ENCODE results near the gene POM121L2.

Gene POM121L2

DNA sequence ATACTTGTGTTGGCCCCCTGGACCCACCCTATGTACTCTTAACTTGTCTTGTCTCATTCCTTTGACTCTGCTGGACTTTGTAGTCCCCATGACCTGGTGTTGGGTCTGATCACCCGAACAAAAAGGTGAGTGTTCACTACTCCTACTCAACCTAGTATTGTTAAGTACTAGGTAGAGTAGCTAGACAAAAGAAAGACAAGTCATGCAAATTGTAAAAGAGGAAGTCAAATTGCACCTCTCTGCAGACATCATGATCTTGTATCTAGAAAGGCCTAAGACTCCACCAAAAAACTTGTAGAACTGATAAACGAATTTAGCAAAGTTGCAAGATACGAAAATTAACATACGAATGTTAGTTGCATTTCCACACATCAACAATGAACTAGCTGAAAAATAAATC is 40.8 kb upstream of the POM121L2 start:
- no peak overlapping the region for H2AFZ ChIP-seq (ENCODE audit: low read length)
- H3K4me2 ChIP-seq (ENCODE audit: low read length), result no peak overlapping the region
- no peak overlapping the region for H3K4me3 ChIP-seq (ENCODE audit: low read depth, low read length, poor library complexity, severe bottlenecking)
- H4K20me1 ChIP-seq (ENCODE audit: insufficient read depth, low read length), result no peaks in the 10 kb centered on the region
- H3K9ac ChIP-seq (ENCODE audit: low read length), result no peak overlapping the region
- H3K27ac ChIP-seq (ENCODE audit: low read depth, low read length, poor library complexity, severe bottlenecking), result no peak overlapping the region
- no peaks in the 10 kb centered on the region for H3K9me2 ChIP-seq (ENCODE audit: low read depth, low read length)
- no peaks in the 10 kb centered on the region for H3K79me2 ChIP-seq (ENCODE audit: insufficient read depth, low read length)
- peaks cover 6% of the 10 kb centered on the region; the same call in 1 of the 2 replicates for H3K9me3 ChIP-seq (ENCODE audit: low read length)
- no peaks in the 10 kb centered on the region for H3F3A ChIP-seq (ENCODE audit: insufficient read depth, low read length)
- no peaks in the 10 kb centered on the region for H3K36me3 ChIP-seq (ENCODE audit: insufficient read depth, low read length)
- H3K4me1 ChIP-seq (ENCODE audit: insufficient read depth, low read length, severe bottlenecking), result no peaks in the 10 kb centered on the region
- TF ChIP-seq, protein P1, sequence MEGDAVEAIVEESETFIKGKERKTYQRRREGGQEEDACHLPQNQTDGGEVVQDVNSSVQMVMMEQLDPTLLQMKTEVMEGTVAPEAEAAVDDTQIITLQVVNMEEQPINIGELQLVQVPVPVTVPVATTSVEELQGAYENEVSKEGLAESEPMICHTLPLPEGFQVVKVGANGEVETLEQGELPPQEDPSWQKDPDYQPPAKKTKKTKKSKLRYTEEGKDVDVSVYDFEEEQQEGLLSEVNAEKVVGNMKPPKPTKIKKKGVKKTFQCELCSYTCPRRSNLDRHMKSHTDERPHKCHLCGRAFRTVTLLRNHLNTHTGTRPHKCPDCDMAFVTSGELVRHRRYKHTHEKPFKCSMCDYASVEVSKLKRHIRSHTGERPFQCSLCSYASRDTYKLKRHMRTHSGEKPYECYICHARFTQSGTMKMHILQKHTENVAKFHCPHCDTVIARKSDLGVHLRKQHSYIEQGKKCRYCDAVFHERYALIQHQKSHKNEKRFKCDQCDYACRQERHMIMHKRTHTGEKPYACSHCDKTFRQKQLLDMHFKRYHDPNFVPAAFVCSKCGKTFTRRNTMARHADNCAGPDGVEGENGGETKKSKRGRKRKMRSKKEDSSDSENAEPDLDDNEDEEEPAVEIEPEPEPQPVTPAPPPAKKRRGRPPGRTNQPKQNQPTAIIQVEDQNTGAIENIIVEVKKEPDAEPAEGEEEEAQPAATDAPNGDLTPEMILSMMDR (IDR thresholded peaks at IDR 0.05; ENCODE audit: low read length), result no peak
- TF ChIP-seq EZH2 (IDR thresholded peaks at IDR 0.05; ENCODE audit: borderline replicate concordance, low read length), result no peak
- no peaks in the 10 kb centered on the region for H3K27me3 ChIP-seq (ENCODE audit: insufficient read depth, low read length)

DNA sequence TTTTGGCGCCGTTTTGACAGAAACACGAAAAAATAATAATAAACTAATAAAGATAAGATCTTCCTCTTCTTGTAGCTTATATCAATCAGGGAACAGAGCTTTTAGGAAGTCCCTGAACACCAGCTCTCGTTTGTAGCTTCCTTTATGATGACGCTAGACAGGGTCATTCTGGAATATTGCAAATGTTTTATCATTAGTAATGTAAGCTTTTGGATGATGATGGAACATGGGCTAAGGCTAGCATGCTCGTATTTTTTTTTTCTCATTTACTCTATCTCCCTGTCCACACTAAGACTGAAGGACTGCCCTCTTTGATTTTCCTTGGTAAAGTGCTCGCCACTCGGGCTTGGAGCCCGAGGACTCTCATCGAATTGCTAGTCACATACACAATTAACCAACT is 22.1 kb upstream of the POM121L2 start:
- no peaks in the 10 kb centered on the region for H4K20me1 ChIP-seq (ENCODE audit: insufficient read depth, low read length)
- no peak overlapping the region for H3K9ac ChIP-seq (ENCODE audit: low read length)
- H2AFZ ChIP-seq (ENCODE audit: low read length), result no peak overlapping the region

DNA sequence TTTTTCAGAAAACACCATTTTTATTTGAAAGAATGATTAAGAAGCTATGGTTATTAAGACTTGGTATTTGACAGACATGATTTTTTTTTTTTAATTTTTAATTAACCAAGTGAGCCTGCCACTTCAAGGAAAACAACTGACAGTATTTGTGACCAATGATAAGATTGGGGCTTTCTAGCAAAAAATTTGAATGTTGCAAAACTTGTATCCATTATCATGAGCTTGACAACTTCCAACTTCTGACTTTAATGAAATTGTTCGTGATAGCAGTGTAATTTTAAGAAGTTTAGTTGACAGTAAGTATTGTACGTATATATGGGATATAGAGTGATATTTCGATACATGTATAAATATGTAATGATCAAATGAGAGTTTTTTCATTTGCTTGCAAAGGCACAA is 21.6 kb upstream of the POM121L2 start:
- no peaks in the 10 kb centered on the region for H3K79me2 ChIP-seq (ENCODE audit: insufficient read depth, low read length)
- H3K4me2 ChIP-seq (ENCODE audit: low read length), result peak overlapping the region; percentile 70
- H3K27me3 ChIP-seq (ENCODE audit: insufficient read depth, low read length), result no peaks in the 10 kb centered on the region
- H3K9ac ChIP-seq (ENCODE audit: low read length), result no peak overlapping the region; the same call in 1 of the 2 replicates
- H3K9me2 ChIP-seq (ENCODE audit: low read depth, low read length), result no peaks in the 10 kb centered on the region
- no peaks in the 10 kb centered on the region for H4K20me1 ChIP-seq (ENCODE audit: insufficient read depth, low read length)
- no peaks in the 10 kb centered on the region; the same call in 1 of the 2 replicates for H3K36me3 ChIP-seq (ENCODE audit: insufficient read depth, low read length)
- H3F3A ChIP-seq (ENCODE audit: insufficient read depth, low read length), result no peaks in the 10 kb centered on the region
- no peaks in the 10 kb centered on the region for H3K9me3 ChIP-seq (ENCODE audit: low read length)
- peak overlapping the region; percentile 65 for H3K4me3 ChIP-seq (ENCODE audit: low read depth, low read length, poor library complexity, severe bottlenecking)
- no peak for TF ChIP-seq EZH2 (IDR thresholded peaks at IDR 0.05; ENCODE audit: borderline replicate concordance, low read length)
- TF ChIP-seq, protein P1 (IDR thresholded peaks at IDR 0.05; ENCODE audit: low read length), result no peak
- peaks cover 7% of the 10 kb centered on the region for H3K4me1 ChIP-seq (ENCODE audit: insufficient read depth, low read length, severe bottlenecking)
- no peak overlapping the region for H3K27ac ChIP-seq (ENCODE audit: low read depth, low read length, poor library complexity, severe bottlenecking)
- no peak overlapping the region for H2AFZ ChIP-seq (ENCODE audit: low read length)

More for the DNA sequence above, 22.1 kb upstream of the POM121L2 start:
- H3K9me2 ChIP-seq (ENCODE audit: low read depth, low read length), result no peaks in the 10 kb centered on the region
- no peaks in the 10 kb centered on the region for H3K9me3 ChIP-seq (ENCODE audit: low read length)
- no peaks in the 10 kb centered on the region for H3K27me3 ChIP-seq (ENCODE audit: insufficient read depth, low read length)
- H3K4me1 ChIP-seq (ENCODE audit: insufficient read depth, low read length, severe bottlenecking), result peaks cover 7% of the 10 kb centered on the region
- H3F3A ChIP-seq (ENCODE audit: insufficient read depth, low read length), result no peaks in the 10 kb centered on the region
- H3K36me3 ChIP-seq (ENCODE audit: insufficient read depth, low read length), result no peaks in the 10 kb centered on the region; the same call in 1 of the 2 replicates
- H3K79me2 ChIP-seq (ENCODE audit: insufficient read depth, low read length), result no peaks in the 10 kb centered on the region
- TF ChIP-seq, protein P1 (IDR thresholded peaks at IDR 0.05; ENCODE audit: low read length), result no peak
- TF ChIP-seq EZH2 (IDR thresholded peaks at IDR 0.05; ENCODE audit: borderline replicate concordance, low read length), result no peak
- no peak overlapping the region for H3K27ac ChIP-seq (ENCODE audit: low read depth, low read length, poor library complexity, severe bottlenecking)
- no peak overlapping the region for H3K4me3 ChIP-seq (ENCODE audit: low read depth, low read length, poor library complexity, severe bottlenecking)
- no peak overlapping the region for H3K4me2 ChIP-seq (ENCODE audit: low read length)

All from OCI-LY1 (cell line).